CD4-positive, alpha-beta T cell treated with Interleukin-1 beta for 1 hour (primary cell): ENCODE data around the gene ARAP1.

Experiments used
- DNase-seq, 2 donors: peaks; one replicate each; pipeline ENCODE4 v3.0.0-alpha.2; 2020 to 2022

Gene ARAP1

DNA sequence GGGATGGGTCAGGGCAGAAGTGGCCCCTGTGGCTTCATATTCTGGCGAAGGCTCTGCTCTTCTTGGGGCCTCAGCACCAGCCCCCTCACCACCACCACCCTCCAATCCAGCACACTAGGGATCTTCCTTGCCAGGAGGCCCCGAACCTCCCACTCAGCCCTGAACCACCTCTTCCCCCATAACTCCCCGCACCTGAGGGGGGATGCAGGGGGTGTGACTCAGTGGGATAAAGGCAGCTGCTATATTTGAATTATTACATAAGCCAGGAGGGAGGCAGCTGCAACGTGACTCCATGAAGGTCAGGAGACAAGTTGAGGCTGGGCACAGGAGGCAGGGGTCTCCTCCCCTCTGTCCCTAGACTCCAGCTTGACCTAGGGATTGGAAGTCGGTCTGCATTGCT is 72.3 kb downstream of the ARAP1 start:
- no peak for DNase-seq

DNA sequence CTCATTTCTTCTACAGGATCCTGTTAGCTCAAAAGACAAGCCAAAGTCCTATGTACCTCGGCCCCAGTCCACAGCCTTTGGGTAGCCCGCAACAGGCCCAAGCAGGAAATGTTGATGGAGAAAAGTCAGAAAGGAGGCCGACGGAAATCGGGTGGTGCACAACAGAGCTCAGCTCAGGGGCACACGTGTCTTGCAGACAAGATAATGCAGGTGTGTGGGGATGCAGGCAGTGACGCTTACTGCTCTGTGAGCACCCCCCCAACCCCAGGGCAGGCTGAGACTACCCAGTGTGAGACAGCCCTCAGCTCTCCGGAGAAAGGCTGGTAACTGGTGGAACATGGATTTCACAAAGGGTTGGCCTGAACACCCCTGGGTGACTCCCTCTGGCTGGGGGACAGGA is 73.7 kb downstream of the ARAP1 start:
- DNase-seq = no peak

DNA sequence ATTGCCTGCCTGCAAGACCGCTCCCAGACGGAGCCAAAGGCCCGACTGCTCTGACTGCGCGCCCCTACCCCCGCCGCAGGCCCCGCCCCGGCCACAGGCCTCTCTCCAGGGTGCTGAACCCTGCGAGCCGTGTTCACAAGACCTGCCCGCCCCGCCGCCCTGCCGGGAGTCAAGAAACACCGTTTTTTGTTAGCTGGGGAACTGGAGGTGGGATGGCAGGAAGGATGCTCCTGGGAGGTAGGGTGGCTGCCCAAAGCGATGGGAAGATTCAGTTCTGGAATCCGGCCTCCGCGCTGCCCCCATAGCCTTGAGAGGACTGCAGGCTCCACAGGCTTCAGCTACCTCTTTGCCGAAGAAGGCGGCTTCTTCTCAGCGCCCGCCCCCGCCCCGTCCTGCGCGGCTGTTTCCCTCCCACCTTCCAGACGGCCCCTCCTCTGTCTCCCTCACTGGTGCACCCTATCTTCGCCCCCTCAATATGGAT is 75.3 kb downstream of the ARAP1 start:
- DNase-seq = peak; percentile 54 to 59

DNA sequence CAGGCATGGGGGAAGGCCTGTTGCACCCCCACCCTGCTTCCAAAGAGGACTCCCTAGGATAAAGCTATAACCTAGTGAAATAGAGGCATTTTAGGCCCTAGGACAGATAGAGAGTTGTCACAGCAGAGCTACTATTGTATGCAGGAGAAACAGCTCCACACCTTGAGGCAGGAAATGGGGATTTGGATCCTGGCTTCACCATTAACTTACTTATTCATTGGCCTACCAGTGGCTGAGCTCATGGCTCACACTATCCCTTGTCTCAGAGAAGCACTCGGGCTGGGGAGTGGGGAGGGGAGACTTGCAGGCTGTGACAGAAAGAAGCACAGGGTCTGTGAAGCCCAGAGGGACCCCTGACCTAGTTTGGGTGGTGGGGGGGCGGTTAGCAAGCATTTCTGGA is 77.0 kb downstream of the ARAP1 start:
- no peak for DNase-seq

DNA sequence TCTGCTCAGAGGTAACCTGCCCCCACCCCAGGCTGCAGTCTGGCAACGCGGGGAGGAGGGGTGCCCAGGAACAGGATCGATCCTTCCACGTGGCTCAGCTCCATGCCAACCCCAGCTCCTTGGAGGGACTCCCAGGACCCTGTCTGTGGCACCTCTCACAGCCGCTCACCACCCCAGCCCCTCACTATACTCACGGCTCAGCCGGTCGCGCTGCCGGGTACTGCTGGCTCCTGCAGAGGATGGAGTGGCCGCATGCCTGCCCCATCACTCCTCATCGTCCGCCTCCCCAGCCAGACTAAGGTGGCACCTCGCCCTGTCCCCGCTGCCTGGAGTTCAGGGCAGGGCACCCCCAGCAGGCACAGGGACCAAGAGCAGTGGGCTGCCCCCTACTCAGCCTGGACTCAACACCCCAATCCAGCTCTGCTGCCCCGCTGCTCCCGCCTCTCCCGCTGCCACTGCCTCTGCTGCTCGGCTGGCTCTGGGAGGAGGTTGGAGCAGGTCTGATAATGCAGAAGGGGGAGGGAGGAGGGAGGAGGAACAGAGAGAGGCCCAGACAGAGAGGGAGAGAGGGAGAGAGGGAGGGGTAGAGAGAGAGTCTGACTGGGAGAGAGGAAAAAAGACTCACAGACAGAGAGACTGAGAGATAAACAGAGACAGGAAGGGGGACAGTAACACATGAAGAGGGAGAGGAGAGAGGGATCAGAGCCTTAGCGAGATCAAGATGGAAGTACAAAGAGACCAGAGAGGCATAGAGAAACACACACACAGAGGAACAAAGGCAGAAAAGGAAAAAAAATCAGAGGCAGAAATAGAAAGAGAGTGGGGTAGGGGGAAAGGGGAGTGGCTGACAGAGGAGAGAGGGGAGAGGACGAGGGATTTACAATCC is 78.0 kb downstream of the ARAP1 start, which contains the start of gene PDE2A:
Gene PDE2A, minus strand, starts transcription at position 480 of the 886 bp plus-strand sequence. Its CDS starts 215 bp downstream, at position 265.
- DNase-seq = no peak

DNA sequence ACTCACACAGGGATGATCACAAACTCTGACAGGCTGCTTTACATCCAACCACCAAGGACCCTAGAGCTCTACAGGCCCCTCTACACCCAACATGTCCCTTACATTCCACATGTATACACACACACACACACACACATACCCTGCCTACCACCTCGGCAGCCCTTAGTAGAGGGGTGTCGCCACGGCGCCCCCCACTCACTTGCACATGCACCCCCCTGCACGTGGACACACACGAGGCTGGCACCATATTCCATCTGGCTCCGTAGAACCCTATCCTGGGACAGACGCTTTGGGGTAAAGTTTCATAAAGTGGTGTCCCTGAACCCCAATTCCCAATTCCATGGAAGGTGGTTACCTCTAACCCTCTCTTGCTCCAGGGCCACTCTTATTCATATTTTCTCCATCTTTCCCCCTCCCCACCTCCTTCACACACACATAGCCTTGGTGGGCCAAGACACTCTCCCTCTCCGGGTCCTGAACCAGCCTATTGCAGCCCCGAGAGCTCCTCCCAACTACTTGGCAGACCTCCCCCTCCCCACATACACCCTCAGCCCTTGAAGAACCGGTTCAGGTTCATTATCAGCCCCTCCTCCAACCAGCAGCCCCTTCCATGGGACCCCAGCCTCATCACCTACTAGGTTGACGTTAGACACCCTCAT is 78.8 kb downstream of the ARAP1 start:
- no peak for DNase-seq

DNA sequence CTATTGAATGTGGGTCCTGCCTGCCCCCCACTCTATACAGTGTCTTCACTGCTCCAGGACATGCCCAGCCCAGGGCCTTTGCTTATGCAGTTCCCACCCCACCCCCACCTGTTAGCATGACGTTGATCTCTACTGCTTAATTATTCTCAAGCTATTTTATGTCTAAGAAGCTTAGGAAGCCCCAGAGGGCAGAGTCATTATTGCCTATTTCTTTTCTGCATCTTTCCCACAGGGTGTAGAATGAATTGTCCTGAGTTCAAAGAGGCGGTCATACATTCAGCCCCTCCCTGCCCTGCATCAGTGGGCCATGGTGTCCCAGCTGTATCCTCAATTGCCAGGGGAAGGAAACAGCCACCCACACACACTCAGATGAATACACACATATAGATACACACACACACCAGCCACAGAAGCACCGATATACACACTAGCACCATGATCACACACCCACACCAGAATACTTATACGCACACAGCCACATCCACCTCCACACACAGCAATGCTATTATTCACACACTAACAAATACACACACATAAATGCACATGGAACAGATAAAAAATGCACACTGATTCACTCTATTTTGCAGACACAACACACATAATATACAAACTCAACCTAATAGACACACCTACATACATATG is 79.5 kb downstream of the ARAP1 start:
- no peak for DNase-seq

DNA sequence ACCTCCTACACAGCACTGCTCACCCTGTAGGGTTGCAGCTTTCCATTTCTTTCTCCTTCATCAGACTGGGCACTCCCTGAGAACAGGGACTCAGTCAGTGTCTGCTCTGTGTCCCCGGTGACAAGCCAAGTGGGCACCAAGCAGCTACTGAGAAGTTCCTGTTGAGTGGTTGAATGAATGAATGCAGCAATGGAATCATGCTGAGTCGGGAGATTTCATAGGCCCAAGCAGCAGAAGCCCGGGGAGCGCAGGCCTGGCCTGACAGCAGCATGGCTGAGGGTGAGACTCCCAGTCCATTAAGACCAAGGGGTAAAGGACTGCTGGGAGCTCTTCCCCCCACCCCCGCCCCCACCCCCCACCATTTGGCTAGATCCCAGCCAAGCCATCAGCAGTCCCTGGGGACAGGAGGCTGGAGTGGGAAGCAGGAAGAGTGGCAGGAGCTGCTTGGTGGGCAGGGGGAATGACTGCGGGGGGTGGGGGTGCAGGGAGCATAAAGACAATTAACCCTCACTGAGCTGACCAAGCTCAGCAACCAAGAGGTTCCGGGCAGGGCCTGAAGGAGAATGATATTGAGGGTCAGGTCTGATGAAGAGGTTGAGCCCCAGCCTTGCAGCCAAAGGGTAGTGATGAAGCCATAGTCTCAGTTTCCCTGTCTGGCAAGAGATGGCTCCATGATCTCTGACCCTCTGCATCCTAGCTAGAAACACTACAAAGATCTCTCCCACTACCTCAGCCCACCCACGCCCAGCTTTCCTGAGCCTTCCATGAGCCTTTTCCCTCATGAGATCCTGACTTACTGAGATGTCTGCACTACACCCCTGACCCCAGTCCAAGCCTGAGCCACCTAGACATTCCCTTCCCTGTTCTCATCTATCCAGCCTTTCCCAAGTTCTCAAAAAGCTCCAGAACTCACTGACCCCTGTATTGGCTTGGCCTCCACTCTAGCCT is 80.8 kb downstream of the ARAP1 start:
- DNase-seq = no peak

DNA sequence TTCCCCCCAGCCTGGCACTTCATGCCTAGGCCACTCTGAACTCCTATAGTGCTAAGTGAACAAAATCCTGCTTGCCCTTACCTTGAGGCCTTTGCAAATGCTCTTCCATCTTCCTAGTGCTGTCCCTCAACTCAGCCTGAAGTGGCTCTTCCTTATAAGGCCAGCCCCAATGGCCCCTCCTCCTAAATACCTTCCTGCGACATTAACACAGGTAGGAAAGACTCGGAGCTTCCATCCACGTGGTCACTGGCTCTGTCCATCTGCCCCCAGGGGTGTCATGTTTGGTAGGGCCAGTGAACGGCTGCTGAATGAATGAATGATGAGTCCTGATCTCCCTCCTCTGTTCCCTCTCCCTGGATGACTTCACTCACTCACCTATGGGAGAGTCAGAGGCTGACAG is 82.2 kb downstream of the ARAP1 start:
- no peak for DNase-seq

DNA sequence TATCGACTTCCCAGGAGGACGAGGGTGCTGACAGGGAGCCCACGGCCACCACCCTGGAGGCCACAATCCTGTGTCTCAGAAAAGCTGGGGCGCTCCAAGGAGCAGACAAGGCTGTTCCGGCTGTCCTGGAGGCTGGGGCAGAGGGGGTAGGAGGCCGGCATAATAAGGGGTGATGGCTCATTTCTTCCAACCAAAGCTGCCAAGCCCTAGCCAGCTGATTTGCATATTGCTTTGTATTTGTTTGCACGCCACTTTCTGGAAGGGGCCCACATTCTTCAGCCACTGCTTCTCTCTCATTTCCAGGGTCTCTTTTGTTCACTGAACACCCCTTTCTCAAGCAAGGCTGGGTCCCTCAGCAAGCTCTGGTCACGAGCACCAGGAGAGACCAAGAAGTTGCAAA is 82.7 kb downstream of the ARAP1 start:
- no peak for DNase-seq

DNA sequence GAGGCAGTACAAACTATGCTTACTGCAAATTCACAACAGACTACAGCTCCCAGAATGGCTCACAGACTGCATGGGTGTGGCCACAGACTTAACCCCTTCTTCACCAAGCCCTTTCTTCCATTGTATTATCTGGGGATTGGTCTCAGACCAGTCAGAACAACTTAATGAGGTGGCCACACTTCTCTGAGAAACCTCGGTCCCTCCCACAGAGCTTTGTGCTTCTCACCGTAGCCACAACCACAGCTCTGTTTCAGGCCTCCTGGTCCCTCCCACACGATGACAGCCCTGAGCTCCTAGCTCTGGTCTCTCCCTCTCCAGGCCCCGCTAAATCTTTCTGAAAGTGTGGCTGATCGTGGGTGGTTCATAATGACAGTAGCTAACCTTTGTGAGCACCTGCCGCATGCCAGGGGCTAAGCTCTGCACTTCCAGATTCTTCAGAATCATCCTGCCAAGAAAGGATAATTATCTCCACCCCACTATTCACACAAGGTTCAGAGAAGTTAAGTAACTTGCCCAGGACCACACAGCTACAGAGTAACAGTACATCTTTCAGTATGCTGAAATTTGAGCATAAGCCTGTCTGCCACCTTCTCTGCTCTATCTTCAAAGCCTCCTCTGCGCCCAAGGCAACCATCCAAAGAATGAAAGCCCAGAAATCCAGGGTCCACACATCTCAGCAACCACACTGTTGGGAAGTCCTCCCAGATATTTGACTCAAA is 83.4 kb downstream of the ARAP1 start:
- no peak for DNase-seq

DNA sequence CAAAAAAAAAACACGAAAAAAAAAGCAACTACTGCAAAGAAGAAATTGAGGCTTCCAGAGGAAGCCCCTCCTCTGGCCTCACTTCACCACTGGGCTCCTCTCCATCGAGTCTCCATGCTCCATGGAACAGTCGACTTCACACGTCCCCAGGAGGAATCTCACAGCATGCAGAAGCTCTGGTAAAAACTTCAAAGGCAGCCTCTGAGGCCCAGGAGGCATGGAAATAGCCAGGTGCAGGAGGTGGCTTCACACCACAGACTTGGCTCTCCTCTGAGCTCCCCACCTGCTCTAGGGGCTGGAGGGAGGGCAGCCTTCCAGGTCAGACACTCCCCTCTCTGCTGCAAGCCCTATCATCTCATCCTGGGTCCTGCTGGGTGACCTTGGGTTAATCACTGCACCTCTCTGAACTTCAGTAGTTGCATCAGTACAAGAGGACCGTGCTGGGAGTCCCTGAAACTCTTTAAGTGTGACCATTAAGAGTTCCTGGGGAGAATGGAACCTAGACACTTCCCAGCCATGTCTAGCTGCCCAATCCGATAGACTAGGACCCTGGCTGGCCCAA is 86.2 kb downstream of the ARAP1 start:
- no peak for DNase-seq

DNA sequence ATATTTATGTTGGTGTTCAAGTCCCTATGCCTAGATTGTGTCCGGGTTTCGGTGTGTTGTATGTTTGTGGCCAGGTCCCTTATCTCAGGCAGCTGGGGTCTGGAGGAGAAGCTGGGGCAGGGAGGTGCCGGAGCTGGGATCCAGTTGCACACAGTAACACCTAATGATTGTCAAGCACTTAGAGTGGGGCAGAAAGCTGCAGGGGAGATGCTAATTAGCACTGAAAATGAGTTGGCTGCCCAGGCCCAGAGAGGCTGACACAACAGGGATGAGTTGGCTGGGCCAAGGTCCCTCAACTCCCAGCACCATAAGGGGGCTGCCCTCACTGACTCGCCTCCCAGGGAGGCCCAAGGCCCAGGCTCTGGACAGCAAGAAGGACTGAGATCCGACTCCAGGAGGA is 90.2 kb downstream of the ARAP1 start:
- DNase-seq = no peak

DNA sequence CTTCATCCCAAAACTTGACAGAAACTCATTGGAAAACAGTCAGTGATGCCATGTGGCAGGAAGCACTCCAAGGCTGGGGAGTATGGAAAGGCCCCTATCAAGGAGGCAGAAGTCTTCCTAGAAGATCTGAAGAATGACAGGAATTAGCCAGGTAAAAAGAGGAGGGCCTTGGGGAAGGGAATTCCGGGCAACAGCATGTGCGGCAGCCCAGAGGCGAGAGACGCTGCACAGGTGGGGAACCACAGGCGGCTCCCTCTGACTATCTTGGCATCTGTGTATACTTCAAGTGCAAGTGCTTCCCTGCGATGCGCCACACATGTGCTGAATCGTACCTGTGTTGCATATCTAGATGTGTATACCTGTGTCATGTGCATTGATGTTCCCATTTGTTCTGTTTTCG is 90.7 kb downstream of the ARAP1 start:
- no peak for DNase-seq

DNA sequence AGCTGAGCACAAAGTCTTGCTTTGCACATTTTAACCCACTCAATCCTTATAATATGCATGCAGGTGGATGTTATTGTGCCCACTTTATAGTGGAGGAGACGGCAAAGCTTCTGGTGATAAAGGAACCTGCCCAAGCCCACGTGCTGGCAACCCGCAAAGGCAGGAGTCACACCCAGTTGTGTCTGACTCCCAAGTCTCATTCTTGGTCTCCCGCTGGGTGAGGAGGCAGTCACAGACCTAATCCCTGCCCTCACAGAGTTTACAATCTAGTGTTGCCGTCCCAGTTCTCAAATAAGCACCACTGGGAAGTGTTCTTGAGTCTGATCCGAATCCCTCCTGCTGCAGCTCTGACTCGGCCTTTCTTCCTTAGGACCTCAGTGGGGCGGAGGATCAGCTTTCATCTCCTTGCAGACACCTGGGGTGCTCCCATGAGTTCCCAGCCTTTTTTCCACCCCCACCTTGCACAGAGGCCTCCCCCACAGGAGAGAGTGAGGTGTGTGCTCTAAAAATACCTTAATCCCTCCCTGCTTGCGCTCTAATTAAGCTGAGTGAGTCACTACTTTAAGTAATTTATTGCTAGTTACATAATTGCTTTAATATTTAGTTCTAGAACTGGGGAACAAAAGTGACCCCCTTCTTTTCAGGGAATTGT is 93.1 kb downstream of the ARAP1 start:
- no peak for DNase-seq

DNA sequence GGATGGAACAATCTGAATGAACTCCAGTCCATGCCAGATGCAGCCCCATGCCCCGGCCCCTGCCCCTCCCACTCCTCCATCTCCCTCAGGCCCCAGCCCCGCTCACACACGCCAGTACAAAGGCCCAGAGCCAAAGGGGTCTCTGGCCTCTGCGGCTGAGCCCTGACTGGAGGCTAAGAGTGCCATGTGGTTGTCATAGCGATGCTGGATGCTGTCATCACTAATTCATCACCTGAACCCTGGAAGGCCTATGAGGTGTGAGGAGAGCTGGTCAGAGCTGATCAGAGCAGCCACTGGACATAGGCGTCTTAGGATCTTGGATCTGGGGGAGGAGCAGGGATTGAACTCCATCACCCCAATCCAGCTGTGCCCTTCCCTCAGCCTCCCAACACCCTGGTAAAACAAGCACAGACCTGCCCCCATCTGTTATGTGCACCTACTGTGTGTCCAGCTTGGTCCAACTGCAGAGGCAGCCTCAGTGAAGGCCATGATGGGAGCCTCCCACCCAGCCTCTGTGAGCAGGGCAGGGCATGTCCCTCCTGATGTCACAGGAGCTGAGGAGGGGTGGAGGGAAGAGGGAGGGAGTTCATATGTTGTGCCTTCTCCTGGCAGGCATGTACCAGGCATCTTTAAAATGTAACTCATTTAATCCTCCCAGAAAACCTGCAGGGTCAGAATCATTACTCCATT is 94.7 kb downstream of the ARAP1 start:
- no peak for DNase-seq

DNA sequence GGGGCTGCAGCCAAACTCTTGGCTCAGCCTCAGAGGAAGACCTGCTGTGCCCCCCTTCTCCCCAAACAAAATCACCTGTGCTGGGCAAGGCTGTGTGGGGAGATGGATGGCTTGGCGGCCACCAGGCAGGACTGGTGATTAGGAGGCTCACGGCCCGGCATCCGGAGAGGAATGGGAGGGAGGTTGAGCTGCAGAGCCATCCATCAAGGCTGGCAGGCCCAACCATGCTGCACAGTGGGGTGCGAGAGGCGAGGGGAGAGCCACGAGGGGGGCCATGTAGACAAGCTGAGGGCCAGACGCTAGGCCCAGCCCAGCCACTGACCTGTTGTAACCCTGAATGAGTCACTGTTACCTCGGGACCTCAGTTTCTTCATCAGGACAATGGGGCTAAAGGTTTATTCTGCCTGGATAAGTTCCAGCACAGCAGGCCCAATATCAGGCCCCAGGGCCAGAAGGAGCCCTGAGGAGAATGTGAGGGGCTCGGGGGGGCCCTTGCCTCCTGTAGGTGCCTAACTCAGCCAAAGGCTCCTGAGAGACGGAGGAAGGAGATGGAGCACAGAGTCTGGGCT is 96.2 kb downstream of the ARAP1 start:
- DNase-seq = no peak

DNA sequence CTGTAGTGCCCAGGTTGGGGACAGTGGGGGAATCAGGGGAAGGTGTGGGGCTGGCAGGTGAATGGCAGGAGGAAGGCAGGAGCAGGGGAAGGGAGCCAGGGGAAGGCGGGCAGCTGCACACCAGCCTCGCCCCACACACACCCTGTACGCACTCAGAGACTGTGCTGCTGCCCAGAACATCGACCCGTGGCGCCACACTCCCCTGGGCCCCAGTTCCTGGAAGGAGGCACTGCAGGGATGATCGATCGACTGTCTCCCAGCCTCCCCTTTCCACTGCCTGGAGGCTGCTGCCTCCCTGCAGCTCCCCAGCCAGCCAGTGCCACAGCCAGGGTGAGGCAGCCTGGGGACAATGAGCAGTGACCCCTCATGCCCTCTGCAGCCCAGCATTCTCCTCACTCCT is 97.2 kb downstream of the ARAP1 start:
- no peak for DNase-seq

DNA sequence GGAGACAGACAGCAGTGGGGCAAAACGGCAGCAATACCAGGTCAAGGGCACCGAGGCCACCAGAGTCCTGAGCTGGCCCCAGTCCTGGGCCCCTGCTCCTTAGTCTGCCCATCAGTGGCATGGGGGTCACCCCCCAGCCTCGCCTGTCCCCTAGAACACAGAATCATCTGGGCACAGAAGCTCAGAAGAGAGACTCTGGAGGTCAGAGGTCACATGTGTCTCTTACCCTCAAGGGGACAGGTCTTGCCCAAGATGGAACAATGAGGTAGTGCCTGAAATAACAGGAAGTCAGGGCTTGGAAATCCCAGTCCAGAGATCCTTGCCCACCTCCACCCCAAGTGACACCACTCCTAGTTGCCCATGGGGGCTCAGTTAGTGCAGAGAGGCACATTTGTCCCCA is 98.6 kb downstream of the ARAP1 start:
- DNase-seq = no peak
